GM12801 (cell line): Measurements from ENCODE around the gene RBP5.

ENCODE experiments used
- CTCF ChIP-seq: IDR thresholded peaks from one replicate; pipeline ENCODE4 v1.5.1; 2011; ENCODE audit warnings: control low read depth; ENCODE audit not compliant: insufficient read length; ENCODE audit errors: extremely low read depth

Gene RBP5

DNA sequence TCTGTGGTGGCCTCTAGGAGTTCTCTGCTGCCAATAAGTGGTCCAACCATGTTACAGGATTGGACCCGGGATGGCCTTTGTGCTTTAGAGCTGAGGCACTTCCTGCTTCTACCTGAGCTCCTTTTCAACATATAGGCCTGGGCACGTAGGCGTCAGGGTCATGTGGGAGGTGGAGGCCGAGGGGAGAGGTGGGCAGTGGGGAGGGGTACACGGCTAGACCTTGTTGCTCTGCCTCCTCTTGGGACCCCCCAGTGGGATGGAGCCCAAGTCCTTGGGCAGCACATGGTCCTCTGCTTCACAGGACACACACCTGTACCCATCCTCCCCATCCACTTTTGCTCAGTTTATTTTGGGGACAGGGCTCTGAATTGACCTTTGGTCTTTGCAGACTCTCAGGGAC lies 7.4 kb downstream of the RBP5 start:
- no peak for TF ChIP-seq CTCF

DNA sequence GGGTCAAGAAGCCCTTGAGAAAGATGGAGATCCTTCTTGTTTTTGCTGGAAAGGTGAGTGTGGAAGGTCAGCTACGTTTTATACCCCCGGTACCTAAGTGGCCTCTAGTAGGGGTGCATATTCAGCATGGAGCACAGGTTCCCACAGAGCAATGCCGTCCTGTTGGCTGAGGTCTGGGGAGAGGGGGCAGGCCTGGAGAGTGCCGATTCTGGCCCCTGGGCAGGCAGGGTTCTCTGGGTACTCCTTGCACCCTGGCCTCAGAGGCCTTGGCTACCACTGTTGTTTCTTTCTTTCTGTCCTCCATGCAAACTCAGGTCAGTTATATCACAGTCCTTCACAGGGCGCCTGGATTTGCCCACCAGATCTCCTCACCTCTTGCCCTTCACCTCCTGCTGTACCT lies 8.5 kb downstream of the RBP5 start:
- no peak for TF ChIP-seq CTCF

DNA sequence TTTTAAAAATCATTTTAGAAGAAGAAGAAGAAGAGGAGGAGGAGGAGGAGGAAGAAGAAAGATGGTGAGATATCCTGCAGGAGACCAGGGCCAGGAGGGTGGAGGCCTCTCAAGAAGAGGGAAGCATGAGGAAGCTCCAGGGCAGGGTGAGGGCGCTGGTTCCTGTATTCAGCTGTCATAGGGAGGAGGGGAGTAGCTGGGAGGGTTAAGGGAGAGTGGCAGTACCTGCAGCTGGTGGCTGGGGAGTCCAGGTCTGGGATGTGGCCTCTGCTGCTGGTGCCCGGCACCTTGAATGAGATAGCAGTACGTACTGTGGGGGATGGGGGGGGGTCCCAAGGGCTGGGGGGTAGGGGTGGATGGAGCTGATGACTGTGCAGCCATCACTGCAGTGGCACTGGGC lies 9.8 kb downstream of the RBP5 start:
- no peak for TF ChIP-seq CTCF

- no peak for TF ChIP-seq CTCF
These were observed 11.0 kb downstream of the RBP5 start for GRCh38 chr12:7117670-7118069.

DNA sequence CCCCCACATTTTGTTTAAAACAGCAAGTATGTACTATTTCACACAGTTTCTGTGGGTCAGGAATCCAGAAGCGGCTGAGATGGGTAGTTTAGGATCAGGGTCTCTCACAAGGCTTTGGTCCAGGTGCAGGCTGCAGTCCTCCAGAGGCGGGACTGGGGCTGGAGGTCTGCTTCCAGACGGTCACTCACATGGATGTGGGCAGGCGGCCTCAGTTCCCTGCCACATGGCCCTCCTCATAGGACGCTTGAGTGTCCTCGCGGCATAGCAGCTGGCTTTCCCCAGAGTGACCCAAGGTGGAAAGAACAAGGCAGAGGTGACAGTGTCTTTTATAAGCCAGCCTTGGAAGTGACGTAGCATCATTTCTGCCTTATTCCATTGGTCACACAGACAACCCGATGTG lies 11.8 kb downstream of the RBP5 start:
- TF ChIP-seq CTCF: no peak

DNA sequence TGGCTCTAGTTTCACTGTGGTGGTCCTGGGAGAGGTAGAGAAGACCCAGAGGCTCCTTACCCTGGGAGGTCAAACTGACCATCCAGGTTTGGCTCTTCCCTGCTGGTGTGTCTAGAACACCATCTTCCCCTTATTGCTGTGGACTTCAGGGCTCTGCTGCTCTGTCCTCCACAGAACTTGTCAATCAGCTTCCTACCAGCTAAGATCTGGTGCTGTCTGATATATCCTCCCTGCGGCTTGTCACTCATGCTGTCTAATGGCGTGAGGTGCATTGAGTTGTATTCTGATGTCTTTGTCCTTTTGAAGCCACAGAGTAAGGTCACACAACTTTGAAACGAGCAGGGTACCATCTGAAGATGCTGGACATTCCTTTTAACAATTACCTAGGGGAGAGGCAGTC lies 12.5 kb downstream of the RBP5 start:
- TF ChIP-seq CTCF: no peak

- TF ChIP-seq CTCF: no peak
These were observed 13.8 kb downstream of the RBP5 start for GRCh38 chr12:7114851-7115250.

- TF ChIP-seq CTCF: no peak
These were observed 14.7 kb downstream of the RBP5 start for GRCh38 chr12:7114008-7114407.
